Mesendoderm (in vitro differentiated cells): ENCODE results near the gene NPIPA5.
"Not testable (repeated sequence)": the region's sequence is repeated elsewhere in the genome, so short reads cannot be mapped to it uniquely, and the experiment has no call there.

Experiments
- DNase-seq: peaks from one replicate; pipeline ENCODE4 v3.0.0; 2013
- H2AK5ac ChIP-seq: 2 replicates; pipeline ENCODE4 v1.6.1; 2013; ENCODE audit warnings: low read length, inconsistent platforms
- H2BK120ac ChIP-seq: 2 replicates; pipeline ENCODE4 v1.6.1; 2013; ENCODE audit warnings: low read depth, mild to moderate bottlenecking, low read length, moderate library complexity, mixed read lengths
- H2BK15ac ChIP-seq: replicated peaks from 2 replicates; pipeline ENCODE4 v1.6.1; 2013; ENCODE audit warnings: low read depth, mild to moderate bottlenecking, moderate library complexity
- H2BK5ac ChIP-seq: 2 replicates; pipeline ENCODE4 v1.6.1; 2013; ENCODE audit warnings: low read length, inconsistent platforms
- H3K18ac ChIP-seq: 2 replicates; pipeline ENCODE4 v1.6.1; 2013; ENCODE audit warnings: mild to moderate bottlenecking, low read length, mixed read lengths
- H3K23ac ChIP-seq: one replicate; pipeline ENCODE4 v1.6.1; 2013; ENCODE audit warnings: low read length
- H3K27ac ChIP-seq: 2 replicates; pipeline ENCODE4 v1.5.1; 2013; ENCODE audit warnings: low read depth, mild to moderate bottlenecking, inconsistent platforms, low read length, moderate library complexity
- H3K27me3 ChIP-seq: 2 replicates; pipeline ENCODE4 v1.6.1; 2013; ENCODE audit warnings: low read length, control low read depth, mild to moderate bottlenecking, inconsistent platforms; ENCODE audit not compliant: insufficient read depth, poor library complexity
- H3K36me3 ChIP-seq: 2 replicates; pipeline ENCODE4 v1.6.1; 2013; ENCODE audit warnings: low read length, inconsistent platforms; ENCODE audit not compliant: control insufficient read depth, insufficient read depth
- H3K4ac ChIP-seq: one replicate; pipeline ENCODE4 v1.6.1; 2013; ENCODE audit warnings: low read depth, mild to moderate bottlenecking, low read length, moderate library complexity
- H3K4me1 ChIP-seq: 2 replicates; pipeline ENCODE4 v1.6.1; 2013; ENCODE audit warnings: low read depth, low read length, inconsistent platforms; ENCODE audit not compliant: control insufficient read depth
- H3K4me2 ChIP-seq: 2 replicates; pipeline ENCODE4 v1.6.1; 2013; ENCODE audit warnings: low read length
- H3K4me3 ChIP-seq: 2 replicates; pipeline ENCODE4 v1.5.1; 2013; ENCODE audit warnings: mild to moderate bottlenecking, low read length
- H3K56ac ChIP-seq: one replicate; pipeline ENCODE4 v1.6.1; 2013; ENCODE audit warnings: low read length
- H3K79me1 ChIP-seq: 2 replicates; pipeline ENCODE4 v1.6.1; 2013; ENCODE audit warnings: low read length, inconsistent platforms
- H3K79me2 ChIP-seq: 2 replicates; pipeline ENCODE4 v1.6.1; 2013; ENCODE audit warnings: mild to moderate bottlenecking, low read length; ENCODE audit not compliant: control insufficient read depth, insufficient read depth
- H3K9ac ChIP-seq: 2 replicates; pipeline ENCODE4 v1.6.1; 2013; ENCODE audit warnings: low read length, inconsistent platforms
- H4K5ac ChIP-seq: one replicate; pipeline ENCODE4 v1.6.1; 2013; ENCODE audit warnings: low read length
- H4K8ac ChIP-seq: one replicate; pipeline ENCODE4 v1.6.1; 2013; ENCODE audit warnings: low read depth, mild to moderate bottlenecking, control low read depth, low read length, moderate library complexity
- WGBS: extraction: QIAGEN DNeasy Blood & Tissue Kit; methylation state at CpG from one replicate; pipeline ENCODE4 v1.1.7; 2013; ENCODE audit warnings: low lambda C conversion rate, missing lambda C conversion rate; ENCODE audit not compliant: insufficient coverage; ENCODE audit errors: extremely low coverage; 5-methylcytosine and 5-hydroxymethylcytosine counted together

Gene NPIPA5

GRCh38 chr16:15351251-15351650, 26.8 kb downstream of the NPIPA5 start:
- DNase-seq, H3K9ac ChIP-seq, H2BK120ac ChIP-seq, H4K5ac ChIP-seq, H2AK5ac ChIP-seq, H3K27me3 ChIP-seq, H3K56ac ChIP-seq, H3K79me1 ChIP-seq, H3K4ac ChIP-seq, H2BK5ac ChIP-seq, H3K36me3 ChIP-seq, H3K4me1 ChIP-seq, H3K18ac ChIP-seq, H2BK15ac ChIP-seq, H3K4me3 ChIP-seq, H3K23ac ChIP-seq, H4K8ac ChIP-seq, H3K79me2 ChIP-seq, H3K4me2 ChIP-seq, H3K27ac ChIP-seq: not testable (repeated sequence)
- WGBS, result no CpG with 5 or more reads among the region's 11 CpGs

GRCh38 chr16:15348721-15349120, 29.4 kb downstream of the NPIPA5 start:
- H2BK120ac ChIP-seq, H3K79me1 ChIP-seq, DNase-seq, H2BK5ac ChIP-seq, H2AK5ac ChIP-seq, H3K4me1 ChIP-seq, H3K36me3 ChIP-seq, H3K27ac ChIP-seq, H3K23ac ChIP-seq, H3K4me2 ChIP-seq, H2BK15ac ChIP-seq, H3K56ac ChIP-seq, H3K18ac ChIP-seq, H3K9ac ChIP-seq, H3K4me3 ChIP-seq, H4K8ac ChIP-seq, H3K4ac ChIP-seq, H3K79me2 ChIP-seq, H3K27me3 ChIP-seq, H4K5ac ChIP-seq: not testable (repeated sequence)
- no CpG with 5 or more reads among the region's 7 CpGs for WGBS

- WGBS, result no CpG with 5 or more reads among the region's 1 CpG
- not testable (repeated sequence) for H3K4me3 ChIP-seq
Observed at GRCh38 chr16:15342337-15342736, 35.8 kb downstream of the NPIPA5 start.

GRCh38 chr16:15338986-15339385, 39.1 kb downstream of the NPIPA5 start:
- not testable (repeated sequence) for H2AK5ac ChIP-seq, DNase-seq, H3K4ac ChIP-seq, H3K4me1 ChIP-seq, H3K9ac ChIP-seq, H2BK5ac ChIP-seq, H3K4me2 ChIP-seq, H3K27me3 ChIP-seq, H4K8ac ChIP-seq, H2BK120ac ChIP-seq, H3K79me2 ChIP-seq, H2BK15ac ChIP-seq, H3K79me1 ChIP-seq, H3K36me3 ChIP-seq, H3K56ac ChIP-seq, H4K5ac ChIP-seq, H3K23ac ChIP-seq, H3K4me3 ChIP-seq, H3K18ac ChIP-seq, H3K27ac ChIP-seq
- no CpG with 5 or more reads among the region's 5 CpGs for WGBS

More at GRCh38 chr16:15342337-15342736, 35.8 kb downstream of the NPIPA5 start:
- not testable (repeated sequence) for H3K23ac ChIP-seq, H4K5ac ChIP-seq, H3K27ac ChIP-seq, H3K56ac ChIP-seq, H3K27me3 ChIP-seq, H2BK120ac ChIP-seq, H3K79me2 ChIP-seq, H3K79me1 ChIP-seq, H3K4ac ChIP-seq, DNase-seq, H4K8ac ChIP-seq, H2BK5ac ChIP-seq, H3K18ac ChIP-seq, H3K4me1 ChIP-seq, H3K9ac ChIP-seq, H2BK15ac ChIP-seq, H3K36me3 ChIP-seq, H2AK5ac ChIP-seq, H3K4me2 ChIP-seq

GRCh38 chr16:15337974-15338605, 40.0 kb downstream of the NPIPA5 start:
- H3K36me3 ChIP-seq, H3K18ac ChIP-seq, H3K27ac ChIP-seq, H2BK5ac ChIP-seq, H4K5ac ChIP-seq, H3K4ac ChIP-seq, H3K23ac ChIP-seq, H4K8ac ChIP-seq, H2BK15ac ChIP-seq, H3K79me1 ChIP-seq, H2BK120ac ChIP-seq, H2AK5ac ChIP-seq, H3K4me1 ChIP-seq, H3K56ac ChIP-seq, H3K4me3 ChIP-seq, H3K4me2 ChIP-seq, H3K79me2 ChIP-seq, DNase-seq, H3K27me3 ChIP-seq, H3K9ac ChIP-seq: not testable (repeated sequence)
- no CpG with 5 or more reads among the region's 7 CpGs for WGBS

GRCh38 chr16:15335609-15336008, 42.5 kb downstream of the NPIPA5 start:
- not testable (repeated sequence) for DNase-seq

More at GRCh38 chr16:15335609-15336008, 42.5 kb downstream of the NPIPA5 start:
- H2AK5ac ChIP-seq, H4K8ac ChIP-seq, H4K5ac ChIP-seq, H2BK15ac ChIP-seq, H3K4me1 ChIP-seq, H3K79me2 ChIP-seq, H2BK5ac ChIP-seq, H2BK120ac ChIP-seq, H3K79me1 ChIP-seq, H3K27ac ChIP-seq, H3K4ac ChIP-seq, H3K9ac ChIP-seq, H3K4me3 ChIP-seq, H3K56ac ChIP-seq, H3K36me3 ChIP-seq, H3K27me3 ChIP-seq, H3K4me2 ChIP-seq, H3K23ac ChIP-seq, H3K18ac ChIP-seq: not testable (repeated sequence)
- no CpG with 5 or more reads among the region's 2 CpGs for WGBS
